SHP77 treated with DMSO at 0.1 percent for 48 hours (cell line): ENCODE data around the gene GBX1.

Source experiments
- DNase-seq: peaks from one replicate; lab custom pipeline; 2025; lab: John Stamatoyannopoulos, UW

GBX1 gene

GRCh38 chr7:151193203-151193978 is 25.9 kb upstream of the GBX1 start:
- no peak for DNase-seq

DNA sequence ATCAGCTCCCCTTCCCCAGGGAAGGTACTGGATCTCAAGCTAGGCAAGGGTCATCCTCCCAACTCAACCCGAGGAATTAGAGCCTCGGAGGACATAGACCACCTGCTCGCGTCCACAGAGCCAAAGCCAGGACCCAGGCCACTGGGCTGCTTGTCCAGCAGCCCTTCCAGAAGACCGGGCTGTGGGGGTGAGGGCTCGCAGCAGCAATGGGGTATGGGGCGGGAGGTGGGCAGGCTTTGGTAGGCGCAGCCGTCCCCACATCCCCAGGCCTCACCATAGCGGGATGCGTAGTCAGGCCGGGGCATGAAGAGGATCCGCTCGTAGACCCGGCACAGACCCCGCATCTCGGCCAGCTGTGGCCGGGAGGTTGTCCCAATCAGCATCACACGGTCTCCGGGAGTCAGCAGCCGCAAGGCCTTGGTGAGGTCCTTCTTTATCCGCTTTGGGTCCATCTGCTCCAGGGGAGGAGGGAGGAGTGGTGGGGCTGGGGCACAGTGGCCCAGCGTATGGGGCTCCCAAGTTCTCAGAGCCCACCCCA is 24.6 kb upstream of the GBX1 start:
- DNase-seq: no peak

GRCh38 chr7:151191544-151191943 is 24.1 kb upstream of the GBX1 start:
- DNase-seq: no peak

- no peak for DNase-seq
These were observed 21.5 kb upstream of the GBX1 start for GRCh38 chr7:151189038-151189437.

- no peak for DNase-seq
These were observed 20.7 kb upstream of the GBX1 start for GRCh38 chr7:151188252-151188542.

DNA sequence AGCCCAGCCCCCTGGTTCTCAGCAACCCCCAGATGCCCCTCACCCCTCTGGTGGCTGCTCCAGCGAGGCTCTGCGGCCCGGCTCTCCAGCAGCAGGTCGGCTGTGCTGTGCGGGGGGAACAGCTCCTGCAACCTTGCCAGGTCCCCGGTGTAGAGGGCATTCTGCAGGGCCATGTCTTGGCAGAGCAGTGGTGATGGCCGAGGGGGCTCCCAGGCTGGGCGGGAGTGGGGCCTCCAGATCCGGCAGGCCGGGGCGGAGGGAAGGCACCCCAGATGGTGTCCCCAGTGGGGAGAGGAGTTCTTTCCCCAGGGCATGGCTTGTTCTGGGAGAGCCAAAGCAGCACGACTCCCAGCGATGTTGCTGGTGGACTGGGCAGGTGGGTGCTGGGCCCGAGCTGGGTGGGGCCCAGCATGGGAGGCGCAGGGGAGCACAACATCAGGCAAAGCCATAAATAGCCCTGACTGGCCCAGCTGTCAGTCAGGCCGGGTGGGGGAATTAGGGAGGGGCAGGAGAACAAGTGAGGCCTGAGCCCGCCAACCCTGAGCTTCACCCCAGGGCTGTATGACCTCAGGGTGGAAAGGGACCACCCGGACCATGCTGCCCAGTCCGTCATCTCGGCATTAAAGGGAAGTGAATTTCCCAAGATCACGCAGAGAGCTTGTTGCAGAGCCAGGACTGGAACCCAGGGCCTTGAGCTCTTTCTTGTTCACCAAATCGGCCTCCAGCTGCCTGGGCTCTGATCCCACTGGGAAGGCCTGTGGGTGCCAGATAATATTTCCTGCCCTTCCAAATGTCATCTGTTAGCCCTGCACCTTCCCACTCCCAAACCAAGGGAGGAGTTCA is 20.1 kb upstream of the GBX1 start:
- DNase-seq: no peak

GRCh38 chr7:151186640-151187408 is 19.3 kb upstream of the GBX1 start, which contains the start of gene ASB10:
Gene ASB10 (minus strand): TSS chr7:151187250. CDS start chr7:151187130, 120 bp downstream.
- DNase-seq: no peak

DNA sequence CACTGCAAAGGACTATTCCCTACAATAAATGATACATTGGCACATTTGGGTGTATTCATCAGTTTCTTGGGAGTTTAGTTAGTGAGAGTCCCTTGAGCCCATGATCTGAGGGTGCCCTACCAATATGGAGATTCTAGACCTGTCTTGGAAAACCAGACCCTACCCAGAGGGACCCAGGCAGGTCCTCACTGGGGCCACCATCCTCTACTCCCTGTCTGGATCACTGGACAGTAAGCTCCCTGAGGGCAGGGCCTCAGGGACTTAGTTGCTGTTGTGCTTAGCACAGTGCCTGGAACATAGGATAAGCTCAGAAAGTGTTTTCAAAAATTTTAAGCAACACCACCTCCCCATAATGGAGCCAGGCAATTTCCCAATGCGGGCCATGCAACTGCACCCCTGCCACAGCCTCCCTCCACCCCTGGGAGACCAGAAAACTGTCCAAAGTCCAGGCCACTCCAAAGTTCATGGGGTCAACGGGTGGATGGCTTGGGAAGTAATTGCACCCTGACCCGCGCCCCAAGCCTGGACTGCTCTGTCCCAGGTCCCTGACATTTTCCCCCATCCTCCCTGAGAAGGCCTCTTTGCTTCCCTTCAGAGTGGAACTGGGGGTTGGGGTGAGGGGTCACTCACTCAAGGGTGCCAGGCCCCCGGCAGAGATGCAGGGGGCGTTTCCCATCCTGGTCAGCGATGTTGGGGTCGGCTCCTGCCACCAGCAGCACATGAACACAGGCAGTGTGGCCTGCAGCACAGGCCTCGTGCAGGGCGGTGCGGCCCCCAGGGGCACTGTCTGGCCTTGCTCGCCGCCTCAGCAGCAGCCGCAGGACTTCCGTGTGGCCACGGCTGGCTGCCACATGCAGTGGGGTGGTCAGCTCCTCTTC is 18.5 kb upstream of the GBX1 start:
- DNase-seq: no peak

- no peak for DNase-seq
These were observed 13.5 kb upstream of the GBX1 start for GRCh38 chr7:151181011-151181431.

- DNase-seq: no peak
These were observed 12.5 kb upstream of the GBX1 start for GRCh38 chr7:151179946-151180345.

- DNase-seq: no peak
These were observed 11.9 kb upstream of the GBX1 start for GRCh38 chr7:151179287-151179860.

DNA sequence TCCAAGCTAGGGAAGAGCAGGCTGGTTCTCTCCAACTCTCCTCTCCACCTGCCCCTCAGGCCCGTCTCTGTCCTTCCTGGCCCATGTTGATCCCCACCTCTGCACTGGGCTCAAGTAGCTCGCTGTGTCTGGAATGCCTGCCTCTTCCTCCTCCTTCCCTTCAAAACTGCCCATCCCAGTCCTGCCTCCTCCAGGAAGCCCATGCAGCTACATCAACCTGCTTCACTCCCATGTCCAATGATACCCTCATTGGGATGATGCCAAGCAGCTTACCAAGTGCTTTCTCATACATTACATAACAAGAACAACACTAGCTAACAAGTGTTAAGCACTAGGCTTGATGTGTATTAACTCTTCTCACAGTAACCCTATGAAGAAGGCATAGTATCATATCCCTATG is 11.3 kb upstream of the GBX1 start:
- DNase-seq: no peak

- DNase-seq: no peak
These were observed 10.7 kb upstream of the GBX1 start for GRCh38 chr7:151178236-151178635.

- no peak for DNase-seq
These were observed 9.8 kb upstream of the GBX1 start for GRCh38 chr7:151177310-151177709.

DNA sequence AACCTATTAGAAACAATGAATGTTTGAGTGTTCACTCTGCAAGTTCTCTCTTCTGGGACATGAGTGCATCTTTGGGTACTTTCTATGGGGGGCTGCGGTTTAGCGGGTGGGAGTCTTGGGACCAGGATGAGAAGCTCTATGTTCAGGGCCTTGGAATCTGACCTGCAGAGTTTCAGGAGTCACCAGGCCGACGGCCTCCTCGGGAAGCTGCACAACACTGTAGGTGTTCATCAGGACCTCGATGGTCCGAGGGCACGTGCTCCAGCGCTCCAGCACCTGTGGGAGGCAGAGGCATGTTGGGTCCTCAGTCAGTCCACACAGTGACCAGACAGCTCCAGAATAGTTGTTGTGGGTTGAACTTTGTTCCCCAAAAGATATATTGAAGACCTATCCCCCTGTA is 8.9 kb upstream of the GBX1 start:
- DNase-seq: no peak

DNA sequence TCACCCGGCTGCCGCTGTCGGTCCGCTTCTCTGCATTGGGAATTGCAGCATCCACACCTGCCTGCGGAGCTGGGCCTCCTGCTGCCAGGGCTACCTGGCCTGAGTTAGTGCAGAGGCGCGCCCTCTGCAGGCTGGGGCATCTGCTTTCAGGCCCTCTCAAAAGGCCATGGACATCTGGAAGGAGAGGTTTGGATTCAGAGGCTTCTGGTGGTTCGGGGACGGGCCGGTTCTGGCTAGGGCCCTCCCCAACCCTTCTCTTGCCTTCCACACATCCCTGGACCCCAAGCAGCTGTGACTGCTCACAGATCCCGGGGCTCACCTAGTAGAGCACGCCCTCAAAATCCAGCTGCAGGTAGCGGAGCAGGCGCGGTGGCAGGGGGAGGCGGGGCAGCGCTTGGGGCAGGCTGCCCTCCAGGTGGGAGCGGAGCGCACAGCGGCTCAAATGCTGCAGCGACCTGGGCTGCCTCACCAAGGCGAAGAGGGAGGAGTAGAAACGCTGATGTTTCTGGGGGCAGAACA is 8.4 kb upstream of the GBX1 start:
- no peak for DNase-seq

DNA sequence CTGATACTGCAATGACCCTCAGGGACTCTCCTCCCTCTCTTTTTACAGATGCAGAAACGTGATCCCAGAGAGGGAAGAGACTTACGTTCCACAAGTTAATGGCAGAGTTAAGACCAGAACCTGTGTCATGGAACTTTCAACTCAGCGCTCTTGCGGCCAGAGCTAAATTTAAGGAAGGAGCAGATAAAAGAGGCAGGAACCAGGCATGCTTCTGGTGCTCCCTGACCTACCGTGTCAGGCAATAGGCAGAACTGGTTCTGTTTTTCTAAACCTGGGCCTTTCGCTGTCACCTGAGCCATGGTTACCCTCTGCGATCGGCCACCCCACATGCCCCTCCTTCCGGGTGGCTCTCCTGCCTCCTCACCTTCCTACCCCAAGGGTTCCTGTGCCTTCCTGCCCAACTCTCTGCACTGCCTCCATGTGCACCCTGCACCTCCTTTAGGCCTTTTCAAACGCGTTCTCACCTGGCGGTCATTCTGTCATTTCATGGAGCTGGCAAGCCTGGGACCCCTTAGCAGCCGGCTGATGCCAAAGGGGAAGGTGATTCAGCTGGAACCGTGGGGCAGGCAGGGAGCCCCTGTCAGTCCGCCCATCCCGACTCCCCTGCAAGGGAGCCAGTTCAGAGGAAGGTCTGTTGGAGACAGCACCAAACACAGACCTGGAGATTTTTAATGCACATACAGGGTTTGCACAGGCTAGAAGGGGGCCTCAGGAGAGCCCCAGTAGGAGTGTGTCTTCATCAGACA is 7.7 kb upstream of the GBX1 start:
- DNase-seq: no peak

DNA sequence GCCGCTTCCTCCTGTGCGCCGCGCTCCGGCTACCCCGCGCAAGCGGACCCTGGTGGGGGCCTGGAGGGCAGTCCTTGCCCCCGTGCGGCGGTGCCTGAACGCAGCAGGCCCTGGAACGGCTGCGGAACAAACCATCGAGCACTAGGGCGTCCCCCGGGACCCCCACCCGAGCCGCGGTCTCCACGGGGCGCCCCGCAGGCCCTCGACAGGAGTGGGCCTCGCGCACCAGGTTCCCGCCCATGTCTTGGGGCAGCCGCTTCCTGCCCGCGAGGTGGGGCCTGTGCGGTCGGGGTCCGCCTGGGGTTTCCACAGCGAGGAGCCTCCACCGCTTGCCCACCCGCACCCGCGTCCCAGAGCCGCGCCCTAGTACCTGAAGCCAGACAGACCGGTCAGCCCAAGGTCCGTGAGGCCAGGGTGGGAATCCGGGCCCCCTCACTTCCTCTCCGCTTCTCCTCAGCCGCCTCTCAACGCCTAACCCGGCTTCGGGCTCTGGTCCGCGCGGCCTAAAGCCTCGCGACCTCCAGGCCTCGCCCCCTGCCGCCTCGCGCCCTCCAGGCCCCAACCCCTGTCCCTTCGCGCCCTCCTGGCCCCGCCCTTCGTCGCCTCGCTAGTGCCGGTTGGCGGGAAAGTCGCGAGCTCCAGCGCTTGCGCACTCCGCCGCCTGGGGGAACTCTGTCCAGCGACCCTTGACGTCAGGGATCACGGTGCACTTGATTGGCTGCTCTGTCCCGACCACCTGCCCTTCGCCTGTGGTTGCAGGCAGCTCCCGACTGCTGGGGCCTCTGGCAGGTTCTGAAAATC is 7.0 kb upstream of the GBX1 start:
- DNase-seq: no peak
